Breast epithelium (tissue), 4 donors: ENCODE results near the gene HBA2. TPM values are rescaled to one million over a fixed set of nuclear protein-coding genes. Genes with fewer than 3 reads are reported as not detected.

Experiments
- DNase-seq, 2 donors: peaks; one replicate each; pipeline ENCODE4 v3.0.0-alpha.2; 2019; ENCODE audit warnings: low spot score in 2 of 2
- H3K27ac ChIP-seq, 2 donors: fragments of 200-600 bp; sonication (generic) in 1 of 2; one replicate each; pipeline ENCODE4 v1.5.1; 2016 to 2019; ENCODE audit warnings: mild to moderate bottlenecking in 1 of 2
- H3K27me3 ChIP-seq, 2 donors: fragments of 200-600 bp; sonication (generic) in 1 of 2; one replicate each; pipeline versions ENCODE4 v1.5.1 to v1.6.0; 2017 to 2019; ENCODE audit warnings: control low read depth in 1 of 2, mild to moderate bottlenecking in 1 of 2
- H3K36me3 ChIP-seq: fragments of 200-600 bp; one replicate; pipeline ENCODE4 v1.5.1; 2019
- H3K4me1 ChIP-seq, 2 donors: fragments of 200-600 bp; sonication (generic); one replicate each; pipeline ENCODE4 v1.5.1; 2016 to 2019; ENCODE audit warnings: control low read depth in 1 of 2
- H3K4me3 ChIP-seq, 3 donors: fragments of 200-600 bp; sonication (generic); 1 replicate in 2 of 3; 2 replicates in 1 of 3; pipeline ENCODE4 v1.5.1; 2016 to 2019; ENCODE audit warnings: mild to moderate bottlenecking in 3 of 3, moderate library complexity in 2 of 3
- H3K9me3 ChIP-seq, 2 donors: fragments of 200-600 bp; sonication (generic) in 1 of 2; one replicate each; pipeline ENCODE4 v1.5.1; 2016 to 2019; ENCODE audit warnings: control low read depth in 1 of 2
- POLR2A ChIP-seq: fragments of 450-650 bp; IDR thresholded peaks from one replicate; pipeline ENCODE4 v1.6.1; 2016; ENCODE audit warnings: antibody characterized with exemption, mild to moderate bottlenecking, moderate library complexity
- POLR2AphosphoS5 ChIP-seq, 3 donors: sonication (generic); formaldehyde crosslinking; IDR thresholded peaks; one replicate each; pipeline ENCODE4 v1.6.1; 2017; ENCODE audit warnings: antibody characterized with exemption in 3 of 3
- intact Hi-C: fragments of 100-400 bp; cut with DNase I; formaldehyde crosslinking; loops from one replicate; pipeline ENCODE4 v1.15.1; 2023; ENCODE audit warnings: low total_unique reads
- total RNA-seq, 3 donors: library from RNA; depleted of rRNA; stranded (reverse); fragments of >200 nt; gene quantifications; one replicate each; pipeline ENCODE4 v1.1.0, GENCODE V29; 2016
- TF ChIP-seq, protein P1 (sequence below), 3 donors: fragments of 450-650 bp; IDR thresholded peaks; one replicate each; pipeline ENCODE4 v1.5.1; 2016 to 2017; ENCODE audit warnings: antibody characterized with exemption in 3 of 3, mild to moderate bottlenecking in 3 of 3, moderate library complexity in 3 of 3

The HBA2 gene
- total RNA-seq, 3 donors from 2014 or later: 46.4 to 83.6 (median 52.2) TPM

DNA sequence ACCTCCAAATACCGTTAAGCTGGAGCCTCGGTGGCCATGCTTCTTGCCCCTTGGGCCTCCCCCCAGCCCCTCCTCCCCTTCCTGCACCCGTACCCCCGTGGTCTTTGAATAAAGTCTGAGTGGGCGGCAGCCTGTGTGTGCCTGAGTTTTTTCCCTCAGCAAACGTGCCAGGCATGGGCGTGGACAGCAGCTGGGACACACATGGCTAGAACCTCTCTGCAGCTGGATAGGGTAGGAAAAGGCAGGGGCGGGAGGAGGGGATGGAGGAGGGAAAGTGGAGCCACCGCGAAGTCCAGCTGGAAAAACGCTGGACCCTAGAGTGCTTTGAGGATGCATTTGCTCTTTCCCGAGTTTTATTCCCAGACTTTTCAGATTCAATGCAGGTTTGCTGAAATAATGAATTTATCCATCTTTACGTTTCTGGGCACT is 4.7 kb downstream of the HBA2 start:
- Histone ChIP-seq H3K27me3 (peaks cover 6 to 58% of the 10 kb centered on the region in 2 donors), H3K4me3 (no peak overlapping the region)

DNA sequence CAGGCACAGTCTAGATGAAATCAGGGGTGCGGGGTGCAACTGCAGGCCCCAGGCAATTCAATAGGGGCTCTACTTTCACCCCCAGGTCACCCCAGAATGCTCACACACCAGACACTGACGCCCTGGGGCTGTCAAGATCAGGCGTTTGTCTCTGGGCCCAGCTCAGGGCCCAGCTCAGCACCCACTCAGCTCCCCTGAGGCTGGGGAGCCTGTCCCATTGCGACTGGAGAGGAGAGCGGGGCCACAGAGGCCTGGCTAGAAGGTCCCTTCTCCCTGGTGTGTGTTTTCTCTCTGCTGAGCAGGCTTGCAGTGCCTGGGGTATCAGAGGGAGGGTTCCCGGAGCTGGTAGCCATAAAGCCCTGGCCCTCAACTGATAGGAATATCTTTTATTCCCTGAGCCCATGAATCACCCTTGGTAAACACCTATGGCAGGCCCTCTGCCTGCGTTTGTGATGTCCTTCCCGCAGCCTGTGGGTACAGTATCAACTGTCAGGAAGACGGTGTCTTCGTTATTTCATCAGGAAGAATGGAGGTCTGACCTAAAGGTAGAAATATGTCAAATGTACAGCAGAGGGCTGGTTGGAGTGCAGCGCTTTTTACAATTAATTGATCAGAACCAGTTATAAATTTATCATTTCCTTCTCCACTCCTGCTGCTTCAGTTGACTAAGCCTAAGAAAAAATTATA is 5.4 kb downstream of the HBA2 start:
- Histone ChIP-seq H3K4me3 (no peak overlapping the region), H3K27me3 (peaks cover 6 to 58% of the 10 kb centered on the region in 2 donors), H3K36me3 (no peaks in the 10 kb centered on the region), H3K27ac (no peak overlapping the region), H3K4me1 (peaks cover 11% of the 10 kb centered on the region in 2 donors), H3K9me3 (no peaks in the 10 kb centered on the region)
- DNase-seq: no peak
- TF ChIP-seq POLR2A: no peak
- TF ChIP-seq, protein P1, sequence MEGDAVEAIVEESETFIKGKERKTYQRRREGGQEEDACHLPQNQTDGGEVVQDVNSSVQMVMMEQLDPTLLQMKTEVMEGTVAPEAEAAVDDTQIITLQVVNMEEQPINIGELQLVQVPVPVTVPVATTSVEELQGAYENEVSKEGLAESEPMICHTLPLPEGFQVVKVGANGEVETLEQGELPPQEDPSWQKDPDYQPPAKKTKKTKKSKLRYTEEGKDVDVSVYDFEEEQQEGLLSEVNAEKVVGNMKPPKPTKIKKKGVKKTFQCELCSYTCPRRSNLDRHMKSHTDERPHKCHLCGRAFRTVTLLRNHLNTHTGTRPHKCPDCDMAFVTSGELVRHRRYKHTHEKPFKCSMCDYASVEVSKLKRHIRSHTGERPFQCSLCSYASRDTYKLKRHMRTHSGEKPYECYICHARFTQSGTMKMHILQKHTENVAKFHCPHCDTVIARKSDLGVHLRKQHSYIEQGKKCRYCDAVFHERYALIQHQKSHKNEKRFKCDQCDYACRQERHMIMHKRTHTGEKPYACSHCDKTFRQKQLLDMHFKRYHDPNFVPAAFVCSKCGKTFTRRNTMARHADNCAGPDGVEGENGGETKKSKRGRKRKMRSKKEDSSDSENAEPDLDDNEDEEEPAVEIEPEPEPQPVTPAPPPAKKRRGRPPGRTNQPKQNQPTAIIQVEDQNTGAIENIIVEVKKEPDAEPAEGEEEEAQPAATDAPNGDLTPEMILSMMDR (IDR thresholded peaks at IDR 0.05): no peak
- no peak for TF ChIP-seq POLR2AphosphoS5 (IDR thresholded peaks at IDR 0.05)
- intact Hi-C loops: no loop called here

More for the DNA sequence above, 4.7 kb downstream of the HBA2 start:
- no peak overlapping the region for H3K27ac ChIP-seq
- intact Hi-C loops: no loop called here
- H3K36me3 ChIP-seq: no peaks in the 10 kb centered on the region
- H3K4me1 ChIP-seq: peaks cover 11% of the 10 kb centered on the region in 2 donors
- TF ChIP-seq, protein P1 (IDR thresholded peaks at IDR 0.05): no peak
- TF ChIP-seq POLR2AphosphoS5 (IDR thresholded peaks at IDR 0.05) (no peak), POLR2A (no peak)
- no peak for DNase-seq
- no peaks in the 10 kb centered on the region for H3K9me3 ChIP-seq

DNA sequence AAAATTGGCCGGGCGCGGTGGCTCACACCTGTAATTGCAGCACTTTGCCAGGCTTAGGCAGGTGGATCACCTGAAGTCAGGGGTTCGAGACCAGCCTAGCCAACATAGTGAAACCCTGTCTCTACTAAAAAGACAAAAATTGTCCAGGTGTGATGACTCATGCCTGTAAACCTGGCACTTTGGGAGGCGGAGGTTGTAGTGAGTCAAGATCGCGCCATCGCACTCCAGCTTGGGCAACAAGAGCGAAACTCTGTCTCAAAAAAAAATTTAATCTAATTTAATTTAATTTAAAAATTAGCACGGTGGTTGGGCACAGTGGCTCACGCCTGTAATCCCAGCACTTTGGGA is 6.0 kb downstream of the HBA2 start:
- Histone ChIP-seq H3K36me3 (no peaks in the 10 kb centered on the region), H3K4me1 (peaks cover 11% of the 10 kb centered on the region in 2 donors), H3K27ac (no peak overlapping the region), H3K9me3 (no peaks in the 10 kb centered on the region), H3K4me3 (no peak overlapping the region), H3K27me3 (peaks cover 6 to 54% of the 10 kb centered on the region in 2 donors)
- DNase-seq: no peak
- intact Hi-C loops: no loop called here
- no peak for TF ChIP-seq POLR2AphosphoS5 (IDR thresholded peaks at IDR 0.05)
- TF ChIP-seq, protein P1 (IDR thresholded peaks at IDR 0.05): no peak
- no peak for TF ChIP-seq POLR2A

DNA sequence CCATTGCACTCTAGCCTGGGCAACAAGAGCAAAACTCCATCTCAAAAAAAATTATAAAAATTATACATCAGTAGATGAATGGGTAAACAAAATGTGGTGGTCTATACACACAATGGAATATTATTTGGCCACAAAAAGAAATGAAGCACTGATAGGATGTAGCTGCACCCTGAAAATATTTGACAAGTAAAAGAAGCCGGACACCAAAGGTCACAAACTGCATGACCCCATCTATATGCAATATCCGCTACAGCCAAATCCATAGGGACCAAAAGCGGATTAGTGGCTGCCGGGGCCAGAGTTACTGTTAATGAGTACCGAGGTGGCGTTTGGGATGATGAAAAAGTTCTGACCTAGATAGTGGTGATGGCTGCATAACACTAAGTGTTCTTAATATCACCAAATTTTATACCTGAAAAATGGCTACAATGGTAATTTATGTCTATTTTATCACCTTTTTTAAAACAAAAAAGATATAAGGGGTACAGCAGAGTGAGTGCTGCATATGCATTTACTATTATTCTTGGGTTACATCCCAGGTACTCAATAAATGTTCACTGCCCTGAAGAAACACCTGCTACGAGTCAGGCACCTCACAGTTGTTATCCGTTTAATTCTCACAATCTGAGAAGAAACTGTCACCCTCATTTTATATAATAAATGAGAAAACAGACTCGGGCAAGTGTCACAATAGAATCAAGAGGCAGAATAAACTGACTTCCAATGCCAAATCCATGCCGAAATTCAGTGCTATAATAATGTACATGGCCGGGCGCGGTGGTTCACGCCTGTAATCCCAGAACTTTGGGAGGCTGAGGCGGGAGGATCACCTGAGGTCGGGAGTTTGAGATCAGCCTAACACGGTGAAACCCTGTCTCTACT is 6.8 kb downstream of the HBA2 start:
- no peak overlapping the region for H3K27ac ChIP-seq
- TF ChIP-seq POLR2A (no peak), POLR2AphosphoS5 (IDR thresholded peaks at IDR 0.05) (no peak)
- TF ChIP-seq, protein P1 (IDR thresholded peaks at IDR 0.05): no peak
- H3K4me1 ChIP-seq: peaks cover 11% of the 10 kb centered on the region in 2 donors
- intact Hi-C loops: no loop called here
- peaks cover 6 to 52% of the 10 kb centered on the region in 2 donors for H3K27me3 ChIP-seq
- H3K4me3 ChIP-seq: no peak overlapping the region
- no peaks in the 10 kb centered on the region for H3K36me3 ChIP-seq
- no peaks in the 10 kb centered on the region for H3K9me3 ChIP-seq
- no peak for DNase-seq
